Neural progenitor cell (in vitro differentiated cells): Measurements from ENCODE around the gene PLEKHO2. TPM values are rescaled to one million over a fixed set of nuclear protein-coding genes. Genes with fewer than 3 reads are reported as not detected.

ENCODE experiments used
- DNase-seq: peaks from one replicate; pipeline ENCODE4 v3.0.0-alpha.2; 2016; ENCODE audit warnings: low spot score
- H2AFZ ChIP-seq: fragments of 200-600 bp; sonication (generic); replicated peaks from 2 replicates; pipeline ENCODE4 v1.6.1; 2016; ENCODE audit warnings: antibody characterized with exemption
- H3F3A ChIP-seq: fragments of 200-600 bp; sonication (generic); 2 replicates; pipeline ENCODE4 v1.6.1; 2016; ENCODE audit warnings: antibody characterized with exemption, low read depth
- H3K27ac ChIP-seq: fragments of 200-600 bp; sonication (generic); 2 replicates; pipeline ENCODE4 v1.5.1; 2016; ENCODE audit warnings: mild to moderate bottlenecking
- H3K27me3 ChIP-seq: fragments of 200-600 bp; sonication (generic); 2 replicates; pipeline ENCODE4 v1.6.1; 2016; ENCODE audit warnings: mild to moderate bottlenecking, moderate library complexity
- H3K36me3 ChIP-seq: fragments of 200-600 bp; sonication (generic); 2 replicates; pipeline ENCODE4 v1.5.1; 2016
- H3K4me1 ChIP-seq: fragments of 200-600 bp; sonication (generic); 2 replicates; pipeline ENCODE4 v1.6.1; 2016; ENCODE audit warnings: mixed run types
- H3K4me2 ChIP-seq: fragments of 200-600 bp; sonication (generic); 2 replicates; pipeline ENCODE4 v1.6.1; 2016
- H3K4me3 ChIP-seq: fragments of 200-600 bp; sonication (generic); 2 replicates; pipeline ENCODE4 v1.5.1; 2016
- H3K79me2 ChIP-seq: fragments of 200-600 bp; sonication (generic); 2 replicates; pipeline ENCODE4 v1.6.1; 2016; ENCODE audit warnings: low read depth
- H3K9ac ChIP-seq: fragments of 200-600 bp; sonication (generic); 2 replicates; pipeline ENCODE4 v1.6.1; 2016
- H3K9me3 ChIP-seq: fragments of 200-600 bp; sonication (generic); 2 replicates; pipeline ENCODE4 v1.5.1; 2016; ENCODE audit warnings: low read depth
- H4K20me1 ChIP-seq: fragments of 200-600 bp; sonication (generic); 2 replicates; pipeline ENCODE4 v1.6.1; 2016; ENCODE audit warnings: low read depth
- H3K27ac Mint-ChIP-seq: 3 replicates; pipeline ENCODE4 v1.8.0; 2021; ENCODE audit warnings: mixed read lengths
- H3K27me3 Mint-ChIP-seq: 2 replicates; pipeline ENCODE4 v1.8.0; 2022; ENCODE audit warnings: low read depth, mild to moderate bottlenecking, inconsistent platforms, moderate library complexity, mixed read lengths; ENCODE audit not compliant: insufficient read depth
- H3K36me3 Mint-ChIP-seq: 3 replicates; pipeline ENCODE4 v1.8.0; 2021; ENCODE audit warnings: mixed read lengths
- H3K4me1 Mint-ChIP-seq: 3 replicates; pipeline ENCODE4 v1.8.0; 2021; ENCODE audit warnings: mixed read lengths
- H3K4me3 Mint-ChIP-seq: 3 replicates; pipeline ENCODE4 v1.8.0; 2021; ENCODE audit warnings: mild to moderate bottlenecking, moderate library complexity, mixed read lengths
- H3K9me3 Mint-ChIP-seq: 3 replicates; pipeline ENCODE4 v1.8.0; 2020; ENCODE audit warnings: mixed read lengths
- EZH2 ChIP-seq: fragments of 200-600 bp; sonication (generic); IDR thresholded peaks from 2 replicates; pipeline ENCODE4 v1.6.1; 2017; ENCODE audit warnings: antibody characterized with exemption, mild to moderate bottlenecking, moderate library complexity
- EZH2phosphoT487 ChIP-seq: fragments of 200-600 bp; sonication (generic); IDR thresholded peaks from 2 replicates; pipeline ENCODE4 v1.6.1; 2017; ENCODE audit warnings: antibody characterized with exemption
- total RNA-seq: library from RNA; depleted of rRNA; stranded (reverse); fragments of >200 nt; gene quantifications from 2 replicates; pipeline ENCODE4 v1.2.3, GENCODE V29; 2015; ENCODE audit warnings: low replicate concordance
- TF ChIP-seq, protein P1 (sequence below): fragments of 200-600 bp; sonication (generic); IDR thresholded peaks from 2 replicates; pipeline ENCODE4 v1.5.1; 2017; ENCODE audit warnings: antibody characterized with exemption, mild to moderate bottlenecking

Gene PLEKHO2
- total RNA-seq, 1 donor from 2014 or later, result 7.7 TPM

DNA sequence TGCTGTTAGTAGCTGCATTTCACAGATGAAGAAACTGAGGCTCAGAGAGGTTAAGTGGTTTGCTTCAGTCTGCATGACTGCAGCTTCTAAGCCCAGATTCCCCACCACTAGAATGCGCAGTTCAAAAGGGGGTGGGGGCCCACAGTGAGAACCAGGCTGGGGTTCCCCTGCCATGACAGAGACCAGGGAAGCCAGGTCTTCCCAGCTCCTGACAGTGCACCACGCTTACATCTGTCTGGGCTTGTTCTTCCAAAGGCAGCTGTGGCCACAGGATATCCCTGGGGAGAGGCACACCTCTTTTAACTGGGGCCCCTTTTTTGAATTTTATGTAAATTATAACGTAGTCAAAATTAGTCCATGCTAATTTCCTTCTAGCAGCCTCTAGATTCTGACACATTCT lies 5.3 kb downstream of the PLEKHO2 start:
- H3K4me3 ChIP-seq, result no peak overlapping the region
- H3K4me3 Mint-ChIP-seq, result no peak overlapping the region
- H3K36me3 Mint-ChIP-seq, result peaks cover 16% of the 10 kb centered on the region
- H2AFZ ChIP-seq, result no peak overlapping the region
- H4K20me1 ChIP-seq, result peaks cover 62% of the 10 kb centered on the region
- TF ChIP-seq EZH2phosphoT487 (no peak), EZH2 (no peak)
- TF ChIP-seq, protein P1, sequence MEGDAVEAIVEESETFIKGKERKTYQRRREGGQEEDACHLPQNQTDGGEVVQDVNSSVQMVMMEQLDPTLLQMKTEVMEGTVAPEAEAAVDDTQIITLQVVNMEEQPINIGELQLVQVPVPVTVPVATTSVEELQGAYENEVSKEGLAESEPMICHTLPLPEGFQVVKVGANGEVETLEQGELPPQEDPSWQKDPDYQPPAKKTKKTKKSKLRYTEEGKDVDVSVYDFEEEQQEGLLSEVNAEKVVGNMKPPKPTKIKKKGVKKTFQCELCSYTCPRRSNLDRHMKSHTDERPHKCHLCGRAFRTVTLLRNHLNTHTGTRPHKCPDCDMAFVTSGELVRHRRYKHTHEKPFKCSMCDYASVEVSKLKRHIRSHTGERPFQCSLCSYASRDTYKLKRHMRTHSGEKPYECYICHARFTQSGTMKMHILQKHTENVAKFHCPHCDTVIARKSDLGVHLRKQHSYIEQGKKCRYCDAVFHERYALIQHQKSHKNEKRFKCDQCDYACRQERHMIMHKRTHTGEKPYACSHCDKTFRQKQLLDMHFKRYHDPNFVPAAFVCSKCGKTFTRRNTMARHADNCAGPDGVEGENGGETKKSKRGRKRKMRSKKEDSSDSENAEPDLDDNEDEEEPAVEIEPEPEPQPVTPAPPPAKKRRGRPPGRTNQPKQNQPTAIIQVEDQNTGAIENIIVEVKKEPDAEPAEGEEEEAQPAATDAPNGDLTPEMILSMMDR, result no peak
- peak; percentile 1 for DNase-seq
- H3K4me2 ChIP-seq, result no peak overlapping the region
- no peak overlapping the region for H3K9ac ChIP-seq
- H3K27me3 Mint-ChIP-seq, result peaks cover 3% of the 10 kb centered on the region
- no peaks in the 10 kb centered on the region for H3K9me3 ChIP-seq
- H3K27ac Mint-ChIP-seq, result no peak overlapping the region
- peaks cover 28% of the 10 kb centered on the region for H3K4me1 ChIP-seq
- H3K4me1 Mint-ChIP-seq, result peaks cover 35% of the 10 kb centered on the region
- H3K27me3 ChIP-seq, result no peaks in the 10 kb centered on the region
- peaks cover 57% of the 10 kb centered on the region for H3K79me2 ChIP-seq
- H3K9me3 Mint-ChIP-seq, result no peaks in the 10 kb centered on the region
- H3F3A ChIP-seq, result peaks cover 12% of the 10 kb centered on the region
- no peaks in the 10 kb centered on the region for H3K36me3 ChIP-seq
- no peak overlapping the region for H3K27ac ChIP-seq

DNA sequence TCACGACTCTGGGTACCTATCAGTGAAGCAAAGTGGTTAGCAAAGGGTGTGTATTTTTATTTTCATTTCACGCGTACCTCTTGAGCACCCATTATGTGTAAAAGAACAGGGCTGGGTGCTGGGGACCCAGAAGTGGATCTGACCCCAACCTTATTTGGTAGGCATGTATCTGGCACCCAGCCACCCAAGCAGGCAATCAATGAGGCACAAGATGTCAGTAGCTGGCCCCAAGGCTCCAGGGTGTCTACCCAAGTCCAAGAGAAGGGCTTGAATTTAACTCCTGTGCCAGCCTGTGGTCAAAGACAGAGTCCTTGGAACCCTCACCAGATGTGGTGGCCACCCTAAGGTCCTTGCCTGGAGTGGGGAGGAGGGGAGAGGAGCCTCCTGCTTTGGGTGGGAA lies 5.7 kb downstream of the PLEKHO2 start:
- Histone ChIP-seq H3K27me3 (no peaks in the 10 kb centered on the region), H3F3A (peaks cover 12% of the 10 kb centered on the region), H3K36me3 (no peaks in the 10 kb centered on the region), H2AFZ (no peak overlapping the region), H3K79me2 (peaks cover 57% of the 10 kb centered on the region), H3K9ac (no peak overlapping the region), H3K4me2 (no peak overlapping the region), H3K27ac (no peak overlapping the region), H3K4me1 (peaks cover 28% of the 10 kb centered on the region), H4K20me1 (peaks cover 62% of the 10 kb centered on the region), H3K4me3 (no peak overlapping the region), H3K9me3 (no peaks in the 10 kb centered on the region)
- Mint-ChIP-seq H3K27me3 (peaks cover 3% of the 10 kb centered on the region), H3K36me3 (peaks cover 18% of the 10 kb centered on the region), H3K9me3 (no peaks in the 10 kb centered on the region), H3K4me3 (no peak overlapping the region), H3K4me1 (peaks cover 31% of the 10 kb centered on the region), H3K27ac (no peak overlapping the region)
- no peak for DNase-seq
- TF ChIP-seq, protein P1, result no peak
- TF ChIP-seq EZH2phosphoT487 (no peak), EZH2 (no peak)

DNA sequence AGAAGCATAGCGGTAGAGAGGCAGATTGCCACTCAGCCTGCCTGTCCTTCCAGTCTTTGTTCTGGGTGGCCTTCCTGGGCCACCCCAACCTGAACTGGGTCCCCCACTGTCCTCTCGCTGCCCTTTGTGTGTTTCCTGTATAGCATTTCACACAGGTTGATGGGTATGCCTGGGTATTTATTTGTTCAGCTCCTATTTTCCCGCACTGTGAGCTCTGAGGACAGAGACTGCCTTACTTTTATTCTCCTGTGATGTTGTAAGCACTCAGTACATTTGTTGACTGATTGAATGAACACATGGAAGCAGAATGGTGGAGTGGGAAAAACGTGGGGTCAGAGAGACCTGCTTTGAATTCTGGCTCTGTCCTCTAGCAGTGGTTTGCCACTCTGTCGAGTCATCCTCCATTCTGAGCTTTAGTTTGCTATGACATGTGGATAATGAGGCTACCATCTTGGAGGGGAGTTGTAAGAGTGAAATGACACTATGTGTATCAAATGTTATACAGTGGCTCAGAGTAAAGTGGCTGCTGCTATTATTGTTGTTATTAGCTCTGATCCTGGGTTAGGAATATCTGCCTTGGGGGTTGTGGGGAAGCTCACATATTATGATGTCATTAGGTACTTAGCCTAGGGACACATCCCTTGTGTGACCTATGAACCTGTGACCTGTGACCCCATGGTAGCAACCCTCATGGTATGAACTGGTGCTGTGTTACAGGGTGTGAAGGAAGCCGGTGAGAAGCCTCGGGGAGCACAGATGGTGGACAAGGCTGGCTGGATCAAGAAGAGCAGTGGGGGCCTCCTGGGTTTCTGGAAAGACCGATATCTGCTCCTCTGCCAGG lies 6.4 kb downstream of the PLEKHO2 start:
- Histone ChIP-seq H3K4me1 (peaks cover 22% of the 10 kb centered on the region), H3K79me2 (peaks cover 57% of the 10 kb centered on the region), H3K9ac (no peak overlapping the region), H3K27ac (no peak overlapping the region), H3K4me3 (no peak overlapping the region), H4K20me1 (peaks cover 56% of the 10 kb centered on the region), H3F3A (peaks cover 8% of the 10 kb centered on the region), H2AFZ (no peak overlapping the region), H3K4me2 (no peak overlapping the region), H3K27me3 (no peaks in the 10 kb centered on the region), H3K36me3 (no peaks in the 10 kb centered on the region), H3K9me3 (no peaks in the 10 kb centered on the region)
- H3K36me3 Mint-ChIP-seq, result peaks cover 18% of the 10 kb centered on the region
- TF ChIP-seq, protein P1, result no peak
- no peak for TF ChIP-seq EZH2
- no peak for TF ChIP-seq EZH2phosphoT487
- H3K4me1 Mint-ChIP-seq, result peaks cover 24% of the 10 kb centered on the region
- H3K27me3 Mint-ChIP-seq, result peaks cover 3% of the 10 kb centered on the region
- H3K27ac Mint-ChIP-seq, result no peak overlapping the region
- DNase-seq, result peak; percentile 1
- peak overlapping the region; percentile 25 for H3K4me3 Mint-ChIP-seq
- no peaks in the 10 kb centered on the region for H3K9me3 Mint-ChIP-seq
